ENCODE results near the gene KIF22.

KIF22 gene

DNA sequence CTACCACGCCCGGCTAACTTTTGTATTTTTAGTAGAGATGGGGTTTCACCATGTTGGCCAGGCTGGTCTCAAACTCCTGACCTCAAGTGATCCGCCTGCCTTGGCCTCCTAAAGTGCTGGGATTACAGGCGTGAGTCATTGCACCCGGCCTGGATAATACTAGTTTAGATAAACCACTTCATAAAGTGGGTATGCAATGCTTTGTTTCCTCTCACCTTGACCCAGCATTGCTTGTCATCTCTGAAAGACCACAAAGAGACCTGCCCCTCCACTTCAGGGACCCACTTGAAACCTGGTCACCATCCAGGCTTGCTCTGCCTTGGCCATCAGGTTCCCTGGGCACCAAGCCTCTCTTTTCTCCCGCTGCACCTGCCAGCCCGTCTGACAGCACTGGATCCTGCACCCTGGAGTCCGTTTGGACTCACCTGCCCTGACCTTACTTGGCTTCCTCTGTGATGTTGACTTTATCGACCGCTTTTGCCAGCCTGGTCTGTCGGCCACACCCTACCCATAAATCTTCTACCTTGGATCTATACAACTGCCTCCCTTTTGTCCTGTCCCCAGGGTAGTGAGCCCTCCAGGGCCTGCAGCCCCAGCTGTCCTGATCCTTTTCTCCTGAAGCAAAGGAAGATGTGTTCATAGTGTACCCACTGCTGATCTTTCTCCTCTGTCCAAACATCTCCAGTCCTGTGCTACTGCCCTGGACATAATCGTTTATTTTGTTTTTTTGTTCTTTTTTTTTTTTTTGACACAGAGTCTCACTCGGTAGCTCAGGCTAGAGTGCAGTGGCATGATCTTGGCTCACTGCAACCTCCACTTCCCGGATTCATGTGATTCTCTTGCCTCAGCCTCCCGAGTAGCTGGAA, 25.2 kb upstream of the KIF22 start:
- no peaks in the 10 kb centered on the region for H3K4me1 ChIP-seq (ENCODE audit: low read length)
- no peaks in the 10 kb centered on the region for H3K79me2 ChIP-seq (ENCODE audit: low read length)
- no peak overlapping the region for H3K4me3 ChIP-seq (ENCODE audit: low read length)
- H3K27me3 ChIP-seq (replicated peaks; ENCODE audit: insufficient read depth, low read length), result no peaks in the 10 kb centered on the region
- no peak overlapping the region for H3K9ac ChIP-seq (ENCODE audit: low read length)
- no peak overlapping the region for H3K4me2 ChIP-seq (ENCODE audit: low read depth, low read length)
- H3F3A ChIP-seq (ENCODE audit: insufficient read depth, low read length), result no peaks in the 10 kb centered on the region
- no peak for DNase-seq
- H3K36me3 ChIP-seq (replicated peaks; ENCODE audit: insufficient read depth, low read length), result no peaks in the 10 kb centered on the region
- H3K9me2 ChIP-seq (replicated peaks; ENCODE audit: insufficient read depth, low read length), result no peaks in the 10 kb centered on the region
- H3K27ac ChIP-seq (ENCODE audit: low read length), result no peak overlapping the region
- H2AFZ ChIP-seq (ENCODE audit: low read length), result no peak overlapping the region
- no peaks in the 10 kb centered on the region for H4K20me1 ChIP-seq (ENCODE audit: insufficient read depth, low read length)
- H3K9me3 ChIP-seq (replicated peaks; ENCODE audit: insufficient read depth, low read length), result no peaks in the 10 kb centered on the region
- TF ChIP-seq EZH2phosphoT487 (IDR thresholded peaks at IDR 0.05; ENCODE audit: low read length), result no peak
- TF ChIP-seq EZH2 (optimal IDR thresholded peaks at IDR 0.05; ENCODE audit: low read depth, low read length), result no peak
- TF ChIP-seq, protein P1, sequence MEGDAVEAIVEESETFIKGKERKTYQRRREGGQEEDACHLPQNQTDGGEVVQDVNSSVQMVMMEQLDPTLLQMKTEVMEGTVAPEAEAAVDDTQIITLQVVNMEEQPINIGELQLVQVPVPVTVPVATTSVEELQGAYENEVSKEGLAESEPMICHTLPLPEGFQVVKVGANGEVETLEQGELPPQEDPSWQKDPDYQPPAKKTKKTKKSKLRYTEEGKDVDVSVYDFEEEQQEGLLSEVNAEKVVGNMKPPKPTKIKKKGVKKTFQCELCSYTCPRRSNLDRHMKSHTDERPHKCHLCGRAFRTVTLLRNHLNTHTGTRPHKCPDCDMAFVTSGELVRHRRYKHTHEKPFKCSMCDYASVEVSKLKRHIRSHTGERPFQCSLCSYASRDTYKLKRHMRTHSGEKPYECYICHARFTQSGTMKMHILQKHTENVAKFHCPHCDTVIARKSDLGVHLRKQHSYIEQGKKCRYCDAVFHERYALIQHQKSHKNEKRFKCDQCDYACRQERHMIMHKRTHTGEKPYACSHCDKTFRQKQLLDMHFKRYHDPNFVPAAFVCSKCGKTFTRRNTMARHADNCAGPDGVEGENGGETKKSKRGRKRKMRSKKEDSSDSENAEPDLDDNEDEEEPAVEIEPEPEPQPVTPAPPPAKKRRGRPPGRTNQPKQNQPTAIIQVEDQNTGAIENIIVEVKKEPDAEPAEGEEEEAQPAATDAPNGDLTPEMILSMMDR (IDR thresholded peaks at IDR 0.05; ENCODE audit: low read length), result no peak

DNA sequence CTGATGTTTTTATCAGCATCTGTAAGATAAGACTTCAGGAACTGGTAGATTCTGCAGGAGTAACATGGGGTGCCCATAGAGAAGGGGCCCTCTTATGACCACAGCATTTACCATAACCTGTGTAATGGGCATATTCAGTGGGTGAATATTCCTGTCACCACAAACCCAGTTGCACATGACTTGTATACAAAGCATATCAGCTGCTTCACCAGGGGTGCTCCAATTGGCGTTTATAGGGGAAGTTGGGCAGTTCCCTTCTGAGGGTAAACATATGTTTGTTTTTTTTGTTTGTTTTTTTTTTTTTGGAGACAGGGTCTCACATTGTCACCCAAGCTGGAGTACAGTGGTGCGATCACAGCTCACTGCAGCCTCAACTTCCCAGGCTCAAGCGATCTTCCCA, 24.0 kb upstream of the KIF22 start:
- Histone ChIP-seq H3K27me3 (replicated peaks; ENCODE audit: insufficient read depth, low read length) (no peaks in the 10 kb centered on the region), H3K27ac (ENCODE audit: low read length) (no peak overlapping the region), H3K79me2 (ENCODE audit: low read length) (no peaks in the 10 kb centered on the region), H3K9me2 (replicated peaks; ENCODE audit: insufficient read depth, low read length) (no peaks in the 10 kb centered on the region), H3K4me1 (ENCODE audit: low read length) (no peaks in the 10 kb centered on the region), H3K4me2 (ENCODE audit: low read depth, low read length) (no peak overlapping the region), H3K4me3 (ENCODE audit: low read length) (no peak overlapping the region), H3K9ac (ENCODE audit: low read length) (no peak overlapping the region), H4K20me1 (ENCODE audit: insufficient read depth, low read length) (no peaks in the 10 kb centered on the region), H3F3A (ENCODE audit: insufficient read depth, low read length) (no peaks in the 10 kb centered on the region), H3K9me3 (replicated peaks; ENCODE audit: insufficient read depth, low read length) (no peaks in the 10 kb centered on the region), H2AFZ (ENCODE audit: low read length) (no peak overlapping the region), H3K36me3 (replicated peaks; ENCODE audit: insufficient read depth, low read length) (no peaks in the 10 kb centered on the region)
- DNase-seq, result no peak
- TF ChIP-seq EZH2 (optimal IDR thresholded peaks at IDR 0.05; ENCODE audit: low read depth, low read length), result no peak
- no peak for TF ChIP-seq EZH2phosphoT487 (IDR thresholded peaks at IDR 0.05; ENCODE audit: low read length)
- TF ChIP-seq, protein P1 (IDR thresholded peaks at IDR 0.05; ENCODE audit: low read length), result no peak

DNA sequence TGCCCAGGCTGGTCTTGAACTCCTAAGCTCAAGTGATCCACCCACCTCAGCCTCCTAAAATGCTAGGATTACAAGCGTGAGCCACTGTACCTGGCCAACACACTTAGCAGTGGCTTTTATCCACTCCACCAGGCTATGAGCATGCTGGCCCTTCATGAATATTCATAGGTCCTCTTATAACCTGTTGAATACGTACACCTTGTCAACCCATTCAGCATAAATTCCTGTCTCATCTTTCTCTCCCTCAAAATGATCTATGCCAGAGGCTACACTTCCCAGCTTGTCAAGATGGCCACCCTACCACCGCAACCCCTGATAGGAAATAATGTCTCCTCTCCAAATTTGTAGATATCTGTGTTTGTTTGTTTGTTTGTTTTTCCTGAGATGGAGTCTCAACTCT, 23.5 kb upstream of the KIF22 start:
- H2AFZ ChIP-seq (ENCODE audit: low read length), result no peak overlapping the region
- H3K36me3 ChIP-seq (replicated peaks; ENCODE audit: insufficient read depth, low read length), result no peaks in the 10 kb centered on the region
- no peaks in the 10 kb centered on the region for H3K4me1 ChIP-seq (ENCODE audit: low read length)
- no peaks in the 10 kb centered on the region for H3K9me2 ChIP-seq (replicated peaks; ENCODE audit: insufficient read depth, low read length)
- H3K4me3 ChIP-seq (ENCODE audit: low read length), result no peak overlapping the region
- H3K27me3 ChIP-seq (replicated peaks; ENCODE audit: insufficient read depth, low read length), result no peaks in the 10 kb centered on the region
- no peaks in the 10 kb centered on the region for H4K20me1 ChIP-seq (ENCODE audit: insufficient read depth, low read length)
- no peak overlapping the region for H3K4me2 ChIP-seq (ENCODE audit: low read depth, low read length)
- no peaks in the 10 kb centered on the region for H3F3A ChIP-seq (ENCODE audit: insufficient read depth, low read length)
- H3K79me2 ChIP-seq (ENCODE audit: low read length), result no peaks in the 10 kb centered on the region
- H3K9me3 ChIP-seq (replicated peaks; ENCODE audit: insufficient read depth, low read length), result no peaks in the 10 kb centered on the region
- TF ChIP-seq, protein P1 (IDR thresholded peaks at IDR 0.05; ENCODE audit: low read length), result no peak
- TF ChIP-seq EZH2 (optimal IDR thresholded peaks at IDR 0.05; ENCODE audit: low read depth, low read length) (no peak), EZH2phosphoT487 (IDR thresholded peaks at IDR 0.05; ENCODE audit: low read length) (no peak)
- DNase-seq, result no peak
- no peak overlapping the region for H3K9ac ChIP-seq (ENCODE audit: low read length)
- no peak overlapping the region for H3K27ac ChIP-seq (ENCODE audit: low read length)

Data from MM.1S (cell line).